GM10266 (cell line): ENCODE results near the gene ARAP1.

Experiments
- DNase-seq: peaks from one replicate; pipeline ENCODE4 v3.0.0; 2012; ENCODE audit errors: extremely low spot score
- TF ChIP-seq, protein P1 (sequence below): IDR thresholded peaks from 2 replicates; pipeline ENCODE4 v1.5.1; 2012; ENCODE audit warnings: mild to moderate bottlenecking, low read depth; ENCODE audit not compliant: control insufficient read depth, insufficient read depth; ENCODE audit errors: missing control alignments

The ARAP1 gene

GRCh38 chr11:72751116-72752087 is 806 bp downstream of the ARAP1 start:
- DNase-seq = no peak
- TF ChIP-seq, protein P1, sequence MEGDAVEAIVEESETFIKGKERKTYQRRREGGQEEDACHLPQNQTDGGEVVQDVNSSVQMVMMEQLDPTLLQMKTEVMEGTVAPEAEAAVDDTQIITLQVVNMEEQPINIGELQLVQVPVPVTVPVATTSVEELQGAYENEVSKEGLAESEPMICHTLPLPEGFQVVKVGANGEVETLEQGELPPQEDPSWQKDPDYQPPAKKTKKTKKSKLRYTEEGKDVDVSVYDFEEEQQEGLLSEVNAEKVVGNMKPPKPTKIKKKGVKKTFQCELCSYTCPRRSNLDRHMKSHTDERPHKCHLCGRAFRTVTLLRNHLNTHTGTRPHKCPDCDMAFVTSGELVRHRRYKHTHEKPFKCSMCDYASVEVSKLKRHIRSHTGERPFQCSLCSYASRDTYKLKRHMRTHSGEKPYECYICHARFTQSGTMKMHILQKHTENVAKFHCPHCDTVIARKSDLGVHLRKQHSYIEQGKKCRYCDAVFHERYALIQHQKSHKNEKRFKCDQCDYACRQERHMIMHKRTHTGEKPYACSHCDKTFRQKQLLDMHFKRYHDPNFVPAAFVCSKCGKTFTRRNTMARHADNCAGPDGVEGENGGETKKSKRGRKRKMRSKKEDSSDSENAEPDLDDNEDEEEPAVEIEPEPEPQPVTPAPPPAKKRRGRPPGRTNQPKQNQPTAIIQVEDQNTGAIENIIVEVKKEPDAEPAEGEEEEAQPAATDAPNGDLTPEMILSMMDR = no peak

- no peak for DNase-seq
- TF ChIP-seq, protein P1 = no peak
These were observed 1.6 kb downstream of the ARAP1 start for GRCh38 chr11:72750556-72751115.

GRCh38 chr11:72750086-72750485 is 2.1 kb downstream of the ARAP1 start:
- TF ChIP-seq, protein P1 = no peak
- no peak for DNase-seq

DNA sequence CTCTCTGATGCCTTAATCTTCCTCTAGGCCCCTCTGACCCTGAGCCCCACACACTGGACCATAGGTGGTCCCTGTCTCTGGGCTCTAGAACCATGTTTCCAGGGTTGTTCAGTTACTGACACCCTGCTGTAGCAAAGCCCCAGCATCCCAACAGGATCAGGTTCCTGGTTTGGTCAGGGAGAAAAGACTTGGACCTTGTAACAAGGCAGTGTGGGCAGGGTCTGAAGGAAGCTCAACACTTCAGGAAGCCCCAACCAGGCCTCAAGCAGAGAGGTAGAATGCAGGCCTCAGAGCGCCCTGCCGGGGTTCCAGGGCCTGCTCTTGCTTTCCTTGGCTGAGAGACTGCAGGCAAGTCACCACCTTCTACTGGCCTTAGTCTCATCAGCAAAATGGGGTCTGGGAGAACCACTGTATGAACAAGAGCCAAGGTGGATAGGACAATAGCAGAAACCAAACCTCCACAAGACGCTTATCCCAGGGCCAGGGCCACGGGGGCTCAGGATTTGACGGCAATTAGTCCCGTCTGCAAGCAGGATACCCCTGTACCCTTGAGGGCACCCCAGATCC is 4.8 kb downstream of the ARAP1 start:
- TF ChIP-seq, protein P1 = no peak

GRCh38 chr11:72746821-72747220 is 5.4 kb downstream of the ARAP1 start:
- DNase-seq = no peak
- TF ChIP-seq, protein P1 = no peak

More for the DNA sequence above, 4.8 kb downstream of the ARAP1 start:
- no peak for DNase-seq

DNA sequence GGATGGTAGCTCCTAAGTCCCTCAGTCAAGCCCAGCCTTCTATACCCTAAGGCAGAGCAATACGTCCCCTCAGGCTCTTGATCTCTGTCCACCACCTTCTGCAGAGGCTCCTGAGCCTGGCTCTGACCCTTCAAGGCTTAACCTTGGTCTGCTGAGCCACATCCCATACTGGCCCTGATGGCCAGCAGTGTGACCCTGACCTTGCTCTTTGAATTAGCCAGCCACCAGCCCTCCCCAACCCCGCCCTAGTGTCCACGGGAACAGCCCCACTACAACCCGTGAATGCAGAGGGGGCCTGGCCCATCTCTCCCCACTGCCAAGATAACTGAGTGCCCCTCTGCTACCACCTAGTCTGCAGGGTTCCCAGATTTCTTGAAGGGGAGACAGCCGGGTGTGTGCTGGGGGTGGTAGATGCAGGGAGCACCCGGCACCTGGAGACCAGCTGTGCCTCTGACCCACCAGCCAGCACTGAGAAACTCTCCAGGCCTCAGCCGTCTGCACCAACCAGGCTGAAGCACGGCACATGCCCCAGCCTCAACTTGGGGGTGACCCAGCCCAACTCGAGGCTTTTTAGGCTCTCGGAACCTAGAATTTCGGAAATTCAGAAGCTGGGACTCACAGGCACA is 6.2 kb downstream of the ARAP1 start:
- no peak for DNase-seq
- TF ChIP-seq, protein P1 = no peak

DNA sequence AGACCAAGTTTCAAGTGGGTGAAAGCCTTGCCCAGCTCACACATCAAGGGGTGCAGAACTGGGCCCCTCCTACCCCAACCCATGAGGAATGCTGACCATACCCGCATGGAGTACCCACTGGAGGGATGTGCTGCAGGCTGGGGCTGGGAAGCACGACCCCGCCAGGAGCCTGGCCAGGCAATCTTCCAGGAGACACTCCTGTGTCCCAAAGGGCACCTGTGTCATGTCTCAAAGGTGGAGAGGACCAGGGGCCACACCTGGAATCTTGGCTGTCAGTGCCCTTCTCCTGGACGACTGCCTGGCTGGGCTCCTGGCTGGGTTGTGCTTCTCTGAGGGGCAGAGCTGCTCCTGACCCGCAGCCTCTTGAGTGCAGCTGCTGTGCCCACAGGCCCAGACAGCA is 6.7 kb downstream of the ARAP1 start:
- no peak for DNase-seq
- TF ChIP-seq, protein P1 = no peak
